H1 (cell line): Measurements from ENCODE around the gene RDH12. TPM values are rescaled to one million over a fixed set of nuclear protein-coding genes. Genes with fewer than 3 reads are reported as not detected.

ENCODE experiments used
- CTCF ChIA-PET: fragments of 300-600 bp; sonication (Branson Sonifier 250); formaldehyde crosslinking; loops from one replicate; lab custom pipeline; 2021; ENCODE audit not compliant: partially characterized antibody; lab: Charles Lee
- POLR2A ChIA-PET: fragments of 300-600 bp; sonication (Branson Sonifier 250); formaldehyde crosslinking; loops from one replicate; lab custom pipeline; 2021; ENCODE audit warnings: inconsistent platforms; ENCODE audit not compliant: partially characterized antibody; lab: Charles Lee
- DNase-seq, 2 experiments: peaks; one replicate each; pipeline versions ENCODE4 v3.0.0 to v3.0.0-alpha.2; 2010 to 2022; ENCODE audit warnings: low spot score in 2 of 2, low read depth in 1 of 2, mixed read lengths in 1 of 2
- FAIRE-seq: peaks from 2 replicates; lab custom pipeline; 2011; peaks lifted over from hg19 to GRCh38; lab: Jason Lieb, UNC
- H2AFZ ChIP-seq: 2 replicates; pipeline ENCODE4 v1.8.1; 2012; ENCODE audit warnings: low read length, inconsistent platforms
- H2AK5ac ChIP-seq: 2 replicates; pipeline ENCODE4 v1.6.1; 2013; ENCODE audit warnings: low read depth, low read length
- H2BK120ac ChIP-seq: replicated peaks from 2 replicates; pipeline ENCODE3; 2013; ENCODE audit warnings: low read depth, low read length, inconsistent platforms
- H2BK12ac ChIP-seq: 2 replicates; pipeline ENCODE4 v1.6.1; 2013; ENCODE audit warnings: low read depth, low read length
- H2BK15ac ChIP-seq: 2 replicates; pipeline ENCODE4 v1.6.1; 2013; ENCODE audit warnings: low read length
- H2BK20ac ChIP-seq: 2 replicates; pipeline ENCODE4 v1.6.1; 2013; ENCODE audit warnings: low read length
- H2BK5ac ChIP-seq: 2 replicates; pipeline ENCODE4 v1.6.1; 2013; ENCODE audit warnings: low read depth, low read length
- H3K14ac ChIP-seq: 2 replicates; pipeline ENCODE4 v1.6.1; 2013; ENCODE audit warnings: inconsistent platforms; ENCODE audit not compliant: insufficient read length
- H3K18ac ChIP-seq: 2 replicates; pipeline ENCODE4 v1.6.1; 2013; ENCODE audit warnings: low read length; ENCODE audit errors: extremely low read depth
- H3K23ac ChIP-seq: 2 replicates; pipeline ENCODE4 v1.6.1; 2013; ENCODE audit warnings: inconsistent platforms; ENCODE audit not compliant: insufficient read length
- H3K23me2 ChIP-seq: 2 replicates; pipeline ENCODE4 v1.6.1; 2013; ENCODE audit warnings: low read depth, low read length
- H3K27ac ChIP-seq: 2 replicates; pipeline ENCODE4 v1.6.1; 2011; ENCODE audit warnings: low read depth, low read length, inconsistent platforms
- H3K27me3 ChIP-seq, 4 experiments: replicated peaks in 1 of 4; 1 replicate in 1 of 4; 2 replicates in 3 of 4; pipeline versions ENCODE4 v1.6.1 to v1.8.1; 2011 to 2013; ENCODE audit warnings: low read length in 3 of 4, mild to moderate bottlenecking in 3 of 4, inconsistent platforms in 2 of 4, mixed read lengths in 2 of 4, moderate library complexity in 1 of 4; ENCODE audit not compliant: control insufficient read depth in 3 of 4, insufficient read depth in 3 of 4; ENCODE audit errors: extremely low read depth in 1 of 4
- H3K36me3 ChIP-seq, 4 experiments: 2 replicates each; pipeline versions ENCODE4 v1.6.1 to v1.8.1; 2011 to 2013; ENCODE audit warnings: mild to moderate bottlenecking in 4 of 4, low read length in 3 of 4, moderate library complexity in 2 of 4, control low read depth in 1 of 4, inconsistent platforms in 1 of 4; ENCODE audit not compliant: insufficient read depth in 4 of 4, control insufficient read depth in 2 of 4
- H3K4ac ChIP-seq: replicated peaks from 2 replicates; pipeline ENCODE3; 2013; ENCODE audit warnings: low read length, low read depth, mixed read lengths, inconsistent platforms; ENCODE audit not compliant: insufficient read length
- H3K4me1 ChIP-seq, 4 experiments: replicated peaks in 1 of 4; 1 replicate in 1 of 4; 2 replicates in 3 of 4; pipeline versions ENCODE4 v1.6.1 to v1.8.1; 2011 to 2013; ENCODE audit warnings: low read length in 3 of 4, inconsistent platforms in 2 of 4, mixed read lengths in 1 of 4; ENCODE audit not compliant: insufficient read depth in 4 of 4, control insufficient read depth in 3 of 4
- H3K4me2 ChIP-seq, 2 experiments: 2 replicates each; pipeline versions ENCODE4 v1.6.1 to v1.8.1; 2011 to 2013; ENCODE audit warnings: low read depth in 2 of 2, low read length in 2 of 2, control low read depth in 1 of 2, inconsistent platforms in 1 of 2, mild to moderate bottlenecking in 1 of 2; ENCODE audit not compliant: insufficient read depth in 1 of 2
- H3K4me3 ChIP-seq, 4 experiments: fragments of 200-600, 300-600 bp in 1 of 4; sonication (generic), shearing (Covaris generic), sonication (Bioruptor Twin) in 1 of 4; 2 replicates each; pipeline versions ENCODE4 v1.5.1 to v1.8.1; 2011 to 2016; ENCODE audit warnings: low read length in 4 of 4, low read depth in 3 of 4, control low read depth in 2 of 4, inconsistent platforms in 2 of 4, mild to moderate bottlenecking in 2 of 4, mixed read lengths in 1 of 4, moderate library complexity in 1 of 4; ENCODE audit not compliant: insufficient read depth in 2 of 4; ENCODE audit errors: extremely low read depth in 1 of 4
- H3K56ac ChIP-seq: replicated peaks from 2 replicates; pipeline ENCODE3; 2013; ENCODE audit warnings: low read depth, mild to moderate bottlenecking, mixed read lengths, low read length, inconsistent platforms; ENCODE audit not compliant: insufficient read length
- H3K79me1 ChIP-seq: 2 replicates; pipeline ENCODE4 v1.6.1; 2013; ENCODE audit warnings: low read depth, low read length, control low read depth
- H3K79me2 ChIP-seq, 2 experiments: 2 replicates each; pipeline versions ENCODE4 v1.6.1 to v1.8.1; 2012 to 2013; ENCODE audit warnings: low read length in 2 of 2, mild to moderate bottlenecking in 2 of 2, inconsistent platforms in 1 of 2; ENCODE audit not compliant: insufficient read depth in 2 of 2, control insufficient read depth in 1 of 2
- H3K9ac ChIP-seq, 4 experiments: replicated peaks in 1 of 4; 1 replicate in 1 of 4; 2 replicates in 3 of 4; pipeline versions ENCODE4 v1.6.1 to v1.8.1; 2011 to 2013; ENCODE audit warnings: low read depth in 3 of 4, low read length in 3 of 4, control low read depth in 2 of 4, mild to moderate bottlenecking in 2 of 4, moderate library complexity in 2 of 4, inconsistent platforms in 1 of 4; ENCODE audit errors: extremely low read depth in 1 of 4
- H3K9me3 ChIP-seq, 2 experiments: 2 replicates each; pipeline versions ENCODE4 v1.6.1 to v1.8.1; 2012 to 2013; ENCODE audit warnings: mild to moderate bottlenecking in 2 of 2, moderate library complexity in 2 of 2, control low read depth in 1 of 2, inconsistent platforms in 1 of 2, low read depth in 1 of 2, low read length in 1 of 2, mixed read lengths in 1 of 2; ENCODE audit not compliant: insufficient read depth in 2 of 2
- H4K20me1 ChIP-seq, 2 experiments: replicated peaks in 1 of 2; 2 replicates each; pipeline versions ENCODE3 to v1.8.1; 2011 to 2013; ENCODE audit warnings: inconsistent platforms in 2 of 2, low read length in 2 of 2, mild to moderate bottlenecking in 1 of 2; ENCODE audit not compliant: insufficient read depth in 2 of 2, control insufficient read depth in 1 of 2
- H4K5ac ChIP-seq: 2 replicates; pipeline ENCODE4 v1.6.1; 2013; ENCODE audit warnings: low read length, low read depth, mixed read lengths, inconsistent platforms; ENCODE audit not compliant: insufficient read length
- H4K8ac ChIP-seq: 2 replicates; pipeline ENCODE4 v1.8.0; 2013; ENCODE audit warnings: mild to moderate bottlenecking, moderate library complexity, low read length, inconsistent platforms; ENCODE audit not compliant: insufficient read depth; ENCODE audit errors: extremely low read depth
- H4K91ac ChIP-seq: replicated peaks from 2 replicates; pipeline ENCODE3; 2013; ENCODE audit warnings: low read length, mixed read lengths, inconsistent platforms; ENCODE audit not compliant: insufficient read length
- BRCA1 ChIP-seq: IDR thresholded peaks from 2 replicates; pipeline ENCODE4 v1.6.1; 2012; ENCODE audit warnings: low read depth, low read length, improper control_type of control experiment
- CBX5 ChIP-seq: fragments of 300-800, 300-1000 bp; sonication (generic); IDR thresholded peaks from 2 replicates; pipeline ENCODE4 v1.7.1; 2016; ENCODE audit warnings: antibody characterized with exemption, low read length, low read depth
- CHD1 ChIP-seq: IDR thresholded peaks from 2 replicates; pipeline ENCODE4 v1.6.1; 2012; ENCODE audit warnings: low read depth, low read length, improper control_type of control experiment
- CREB1 ChIP-seq: IDR thresholded peaks from 2 replicates; pipeline ENCODE4 v1.6.1; 2012; ENCODE audit warnings: inconsistent platforms
- HDAC2 ChIP-seq, 2 experiments: fragments of 300-600 bp in 1 of 2; sonication (generic) in 1 of 2; IDR thresholded peaks; 2 replicates each; pipeline ENCODE4 v1.6.1; 2011 to 2012; ENCODE audit warnings: low read depth in 2 of 2, low read length in 2 of 2, mild to moderate bottlenecking in 2 of 2, moderate library complexity in 2 of 2, borderline replicate concordance in 1 of 2, inconsistent platforms in 1 of 2
- JUN ChIP-seq: IDR thresholded peaks from 2 replicates; pipeline ENCODE4 v1.6.1; 2011; ENCODE audit warnings: low read depth, mild to moderate bottlenecking, improper control_type of control experiment, low read length
- KDM4A ChIP-seq: IDR thresholded peaks from one replicate; pipeline ENCODE4 v1.7.1; 2012; ENCODE audit warnings: low read depth, mild to moderate bottlenecking, moderate library complexity, low read length, inconsistent platforms; ENCODE audit not compliant: severe bottlenecking
- POU5F1 ChIP-seq: IDR thresholded peaks from 2 replicates; pipeline ENCODE4 v1.6.1; 2011; ENCODE audit warnings: low read depth, mild to moderate bottlenecking, low read length, moderate library complexity
- SIX5 ChIP-seq: IDR thresholded peaks from 2 replicates; pipeline ENCODE4 v1.6.1; 2011; ENCODE audit warnings: mild to moderate bottlenecking, low read depth, low read length
- SUZ12 ChIP-seq: fragments of 200-600 bp; sonication (generic); IDR thresholded peaks from 2 replicates; pipeline ENCODE4 v1.6.1; 2012; ENCODE audit warnings: mild to moderate bottlenecking, inconsistent platforms, low read length, moderate library complexity, mixed read lengths
- TAF7 ChIP-seq: optimal IDR thresholded peaks from 2 replicates; pipeline ENCODE3; 2011; ENCODE audit warnings: low read depth, mild to moderate bottlenecking, inconsistent platforms, low read length, moderate library complexity, borderline replicate concordance
- ZNF274 ChIP-seq: IDR thresholded peaks from 2 replicates; pipeline ENCODE4 v1.7.0; 2012; ENCODE audit warnings: low read length, borderline replicate concordance; ENCODE audit errors: extremely low read depth
- WGBS, 2 experiments: shearing (Covaris generic) in 1 of 2; methylation state at CpG; one replicate each; pipeline versions ENCODE4 v1.1.6 to v1.1.7; 2013 to 2015; ENCODE audit warnings: low lambda C conversion rate in 2 of 2, mixed read lengths in 2 of 2, inconsistent platforms in 1 of 2, low coverage in 1 of 2, missing lambda C conversion rate in 1 of 2; ENCODE audit not compliant: insufficient replicate concordance in 2 of 2, insufficient coverage in 1 of 2, insufficient read length in 1 of 2; ENCODE audit errors: extremely low coverage in 1 of 2, missing lambda C conversion rate in 1 of 2; 5-methylcytosine and 5-hydroxymethylcytosine counted together
- polyA plus RNA-seq, 7 experiments: library from polyadenylated mRNA; depleted of rRNA in 3 of 7; stranded (reverse) in 5 of 7; unstranded in 2 of 7; fragments of >200 nt in 5 of 7; fragments of 200-250 nt in 2 of 7; gene quantifications; 1 replicate in 5 of 7; 2 replicates in 1 of 7; 4 replicates in 1 of 7; pipeline versions ENCODE4 v1.2.1 to v1.2.3, GENCODE V29; 2011 to 2013; ENCODE audit warnings: missing spikeins in 2 of 7, mixed read lengths in 2 of 7
- total RNA-seq: library from RNA; stranded (reverse); fragmentation: NEBNext Ultra II Directional; extraction: Animal tissue kit (Norgen Biotek cat#: 25700); gene quantifications from 2 replicates; pipeline ENCODE4 v1.2.1, GENCODE V29; 2021
- TF ChIP-seq, protein P1 (sequence below): IDR thresholded peaks from 2 replicates; pipeline ENCODE4 v1.6.1; 2012; ENCODE audit warnings: inconsistent platforms

The RDH12 gene
- total and polyA plus RNA-seq, 2 of the 8 experiments (the other 6 are each of a cell fraction or from before 2014, with no cell fraction given) = 1.2 to 1.5 TPM

DNA sequence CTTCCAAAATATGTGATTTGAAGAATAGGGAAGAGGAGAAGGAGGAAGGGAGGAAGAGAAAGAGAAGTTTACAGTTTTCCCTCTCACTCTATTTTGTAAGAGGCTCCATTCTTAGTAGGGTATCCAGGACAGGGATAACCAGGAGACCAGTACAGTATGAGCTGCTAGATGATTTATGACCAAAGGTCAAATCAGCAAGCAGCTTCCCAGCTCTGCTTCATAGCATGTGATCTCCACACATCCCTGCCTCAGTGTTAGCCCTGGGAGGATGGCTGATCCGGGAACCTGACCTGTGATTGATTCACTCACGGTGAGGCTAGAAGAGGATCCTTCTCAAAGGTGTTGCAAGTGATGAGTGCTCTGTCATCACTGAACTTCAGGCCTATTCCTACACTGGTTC, 16.6 kb downstream of the RDH12 start:
- FAIRE-seq (no peak), DNase-seq (no peak)
- H4K20me1 ChIP-seq = no peaks in the 10 kb centered on the region
- H3K23me2 ChIP-seq = no peaks in the 10 kb centered on the region
- H3K36me3 ChIP-seq = no peaks in the 10 kb centered on the region
- H3K23ac ChIP-seq = no peak overlapping the region
- POLR2A ChIA-PET = no interaction called here
- CTCF ChIA-PET = interaction anchor here (0.5 to 2.0 kb wide), 4 partner anchors 10 to 191 kb away, joined by 4 to 6 read pairs (median 6); no protein-coding TSS in a partner anchor
- no peak overlapping the region for H3K56ac ChIP-seq
- H3K4me2 ChIP-seq = no peak overlapping the region
- no peak overlapping the region for H2BK20ac ChIP-seq
- H2BK120ac ChIP-seq = no peak overlapping the region
- H2BK15ac ChIP-seq = no peak overlapping the region
- H4K5ac ChIP-seq = no peak overlapping the region
- H3K27me3 ChIP-seq = no peaks in the 10 kb centered on the region
- no peaks in the 10 kb centered on the region for H3K79me2 ChIP-seq
- no peaks in the 10 kb centered on the region for H3K79me1 ChIP-seq
- no peak overlapping the region for H3K14ac ChIP-seq
- H2BK5ac ChIP-seq = no peak overlapping the region
- no peak overlapping the region for H4K8ac ChIP-seq
- no peak overlapping the region for H3K18ac ChIP-seq
- no peaks in the 10 kb centered on the region; a peak in 1 of 7 replicates for H3K4me1 ChIP-seq
- no peak overlapping the region for H3K27ac ChIP-seq
- no peaks in the 10 kb centered on the region for H3K9me3 ChIP-seq
- H2AFZ ChIP-seq = no peak overlapping the region
- no peak overlapping the region for H2BK12ac ChIP-seq
- no peak overlapping the region for H4K91ac ChIP-seq
- no peak overlapping the region for H3K4ac ChIP-seq
- H3K9ac ChIP-seq = no peak overlapping the region
- H3K4me3 ChIP-seq = no peak overlapping the region
- H2AK5ac ChIP-seq = no peak overlapping the region
- TF ChIP-seq CHD1 (no peak), TAF7 (no peak), CREB1 (no peak), KDM4A (no peak), JUN (no peak), BRCA1 (no peak), SIX5 (no peak), CBX5 (no peak), ZNF274 (no peak), HDAC2 (IDR thresholded peaks at IDR 0.05; ENCODE audit: borderline replicate concordance in 1 of 2, low read depth in 2 of 2, low read length in 2 of 2) (no peak), SUZ12 (no peak), POU5F1 (no peak)
- TF ChIP-seq, protein P1, sequence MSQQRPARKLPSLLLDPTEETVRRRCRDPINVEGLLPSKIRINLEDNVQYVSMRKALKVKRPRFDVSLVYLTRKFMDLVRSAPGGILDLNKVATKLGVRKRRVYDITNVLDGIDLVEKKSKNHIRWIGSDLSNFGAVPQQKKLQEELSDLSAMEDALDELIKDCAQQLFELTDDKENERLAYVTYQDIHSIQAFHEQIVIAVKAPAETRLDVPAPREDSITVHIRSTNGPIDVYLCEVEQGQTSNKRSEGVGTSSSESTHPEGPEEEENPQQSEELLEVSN = no peak
- 85% methylated on average over 2 of the region's 2 CpGs; no CpG with 5 or more reads in 1 of the 2 experiments for WGBS, 2 experiments
